Measurements from ENCODE around the gene KRTDAP.

Gene KRTDAP

GRCh38 chr19:35514282-35514809, 24.1 kb upstream of the KRTDAP start:
- H3K4me3 ChIP-seq (ENCODE audit: low read depth, low read length) = no peak overlapping the region
- DNase-seq (ENCODE audit: low read depth) = no peak

GRCh38 chr19:35513628-35514281, 23.5 kb upstream of the KRTDAP start, which contains the start of gene DMKN:
Gene DMKN, minus strand, starts transcription at chr19:35513649. Its CDS starts 174 bp downstream, at chr19:35513475.
- DNase-seq (ENCODE audit: low read depth) = no peak
- H3K4me3 ChIP-seq (ENCODE audit: low read depth, low read length) = no peak within 1 kb of the TSS

- DNase-seq (ENCODE audit: low read depth) = no peak
- no peak overlapping the region for H3K4me3 ChIP-seq (ENCODE audit: low read depth, low read length)
These were observed 22.8 kb upstream of the KRTDAP start for GRCh38 chr19:35512831-35513627.

- no peak for DNase-seq (ENCODE audit: low read depth)
- H3K4me3 ChIP-seq (ENCODE audit: low read depth, low read length) = no peak overlapping the region
These were observed 21.1 kb upstream of the KRTDAP start for GRCh38 chr19:35511337-35511736.

GRCh38 chr19:35510626-35510964, 20.3 kb upstream of the KRTDAP start:
- H3K4me3 ChIP-seq (ENCODE audit: low read depth, low read length) = no peak overlapping the region

GRCh38 chr19:35509861-35510625, 19.8 kb upstream of the KRTDAP start:
- DNase-seq (ENCODE audit: low read depth) = no peak
- peak overlapping the region; percentile 18 for H3K4me3 ChIP-seq (ENCODE audit: low read depth, low read length)

More at GRCh38 chr19:35510626-35510964, 20.3 kb upstream of the KRTDAP start:
- no peak for DNase-seq (ENCODE audit: low read depth)

- no peak overlapping the region for H3K4me3 ChIP-seq (ENCODE audit: low read depth, low read length)
- no peak for DNase-seq (ENCODE audit: low read depth)
These were observed 18.9 kb upstream of the KRTDAP start for GRCh38 chr19:35509018-35509652.

GRCh38 chr19:35508129-35508528, 17.9 kb upstream of the KRTDAP start:
- H3K4me3 ChIP-seq (ENCODE audit: low read depth, low read length) = no peak overlapping the region
- DNase-seq (ENCODE audit: low read depth) = no peak

- no peak for DNase-seq (ENCODE audit: low read depth)
These were observed 17.3 kb upstream of the KRTDAP start for GRCh38 chr19:35507561-35507960.

GRCh38 chr19:35506011-35506410, 15.7 kb upstream of the KRTDAP start:
- H3K4me3 ChIP-seq (ENCODE audit: low read depth, low read length) = no peak overlapping the region
- DNase-seq (ENCODE audit: low read depth) = no peak

More at GRCh38 chr19:35507561-35507960, 17.3 kb upstream of the KRTDAP start:
- no peak overlapping the region for H3K4me3 ChIP-seq (ENCODE audit: low read depth, low read length)

- DNase-seq (ENCODE audit: low read depth) = no peak
- no peak overlapping the region for H3K4me3 ChIP-seq (ENCODE audit: low read depth, low read length)
These were observed 12.5 kb upstream of the KRTDAP start for GRCh38 chr19:35502751-35503150.

- no peak overlapping the region for H3K4me3 ChIP-seq (ENCODE audit: low read depth, low read length)
- no peak for DNase-seq (ENCODE audit: low read depth)
These were observed 11.4 kb upstream of the KRTDAP start for GRCh38 chr19:35501684-35502083.

- DNase-seq (ENCODE audit: low read depth) = no peak
- no peak overlapping the region for H3K4me3 ChIP-seq (ENCODE audit: low read depth, low read length)
These were observed 10.3 kb upstream of the KRTDAP start for GRCh38 chr19:35500611-35501010.

GRCh38 chr19:35498984-35499527, 8.8 kb upstream of the KRTDAP start:
- no peak for DNase-seq (ENCODE audit: low read depth)
- no peak overlapping the region for H3K4me3 ChIP-seq (ENCODE audit: low read depth, low read length)

GRCh38 chr19:35498220-35498619, 8.0 kb upstream of the KRTDAP start:
- no peak for DNase-seq (ENCODE audit: low read depth)

GRCh38 chr19:35497406-35497805, 7.1 kb upstream of the KRTDAP start:
- H3K4me3 ChIP-seq (ENCODE audit: low read depth, low read length) = no peak overlapping the region
- DNase-seq (ENCODE audit: low read depth) = no peak

More at GRCh38 chr19:35498220-35498619, 8.0 kb upstream of the KRTDAP start:
- H3K4me3 ChIP-seq (ENCODE audit: low read depth, low read length) = no peak overlapping the region

- no peak overlapping the region for H3K4me3 ChIP-seq (ENCODE audit: low read depth, low read length)
- no peak for DNase-seq (ENCODE audit: low read depth)
These were observed 5.1 kb upstream of the KRTDAP start for GRCh38 chr19:35495107-35496064.

GRCh38 chr19:35493971-35494370, 3.7 kb upstream of the KRTDAP start:
- DNase-seq (ENCODE audit: low read depth) = no peak
- H3K4me3 ChIP-seq (ENCODE audit: low read depth, low read length) = no peak overlapping the region
